Colon (tissue), 2 donors: ENCODE results near the gene ZNF430.
"Not testable (repeated sequence)": the region's sequence is repeated elsewhere in the genome, so short reads cannot be mapped to it uniquely, and the experiment has no call there.

ENCODE experiments used
- FAIRE-seq: peaks from 2 replicates; lab custom pipeline; 2012; peaks lifted over from hg19 to GRCh38; lab: Jason Lieb, UNC
- donor health status: control.
- donor health status: control.

The ZNF430 gene

GRCh38 chr19:21020298-21021227 lies at the start of gene ZNF430:
TSS of gene ZNF430 (plus strand) at chr19:21020657. CDS start at chr19:21020801, 144 bp downstream.
- no peak for FAIRE-seq

DNA sequence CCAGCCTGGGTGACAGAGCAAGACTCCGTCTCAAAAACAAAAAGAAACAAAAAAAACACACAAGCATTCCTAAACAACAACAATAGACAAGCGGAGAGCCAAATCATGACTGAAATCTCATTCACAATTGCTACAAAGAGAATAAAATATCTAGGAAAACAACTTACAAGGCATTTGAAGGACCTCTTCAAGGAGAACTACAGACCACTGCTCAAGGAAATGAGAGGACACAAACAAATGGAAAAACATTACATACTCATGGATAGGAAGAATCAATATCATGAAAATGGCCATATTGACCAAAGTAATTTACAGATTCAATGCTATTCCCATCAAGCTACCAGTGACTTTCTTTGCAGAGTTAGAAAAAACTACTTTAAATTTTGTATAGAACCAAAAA lies 27.7 kb upstream of the ZNF430 start:
- FAIRE-seq = not testable (repeated sequence)

DNA sequence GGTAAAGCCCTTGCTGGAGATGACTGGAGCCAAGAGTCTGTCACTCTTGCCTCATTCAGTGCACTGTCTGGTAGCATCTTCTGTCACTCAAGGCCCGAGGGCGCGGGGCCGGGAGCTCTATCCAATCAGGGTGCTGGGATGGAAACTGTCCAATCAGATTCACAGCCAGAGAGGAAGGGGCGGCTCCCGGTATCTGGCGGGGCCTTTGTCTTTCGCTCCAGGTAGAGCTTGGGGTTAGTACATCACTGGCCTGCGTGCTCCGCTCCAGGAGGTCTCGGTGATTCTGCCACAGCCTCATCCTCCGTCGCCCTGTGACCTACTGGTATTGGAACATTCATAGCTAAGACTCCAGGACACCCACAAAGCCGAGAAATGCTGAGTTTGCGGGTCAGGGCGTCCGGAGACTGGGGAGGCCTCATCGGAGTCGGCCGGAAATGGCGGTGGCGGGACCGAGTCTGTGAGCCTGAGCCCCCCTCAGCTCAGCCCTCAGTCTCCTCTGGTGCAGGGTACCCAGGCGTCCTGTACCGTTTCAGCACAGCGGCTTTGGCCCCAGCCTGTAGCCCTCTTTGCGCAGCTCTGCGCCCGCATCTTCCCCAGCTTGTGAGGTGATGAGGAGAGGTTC lies 20.6 kb upstream of the ZNF430 start:
- FAIRE-seq = no peak

DNA sequence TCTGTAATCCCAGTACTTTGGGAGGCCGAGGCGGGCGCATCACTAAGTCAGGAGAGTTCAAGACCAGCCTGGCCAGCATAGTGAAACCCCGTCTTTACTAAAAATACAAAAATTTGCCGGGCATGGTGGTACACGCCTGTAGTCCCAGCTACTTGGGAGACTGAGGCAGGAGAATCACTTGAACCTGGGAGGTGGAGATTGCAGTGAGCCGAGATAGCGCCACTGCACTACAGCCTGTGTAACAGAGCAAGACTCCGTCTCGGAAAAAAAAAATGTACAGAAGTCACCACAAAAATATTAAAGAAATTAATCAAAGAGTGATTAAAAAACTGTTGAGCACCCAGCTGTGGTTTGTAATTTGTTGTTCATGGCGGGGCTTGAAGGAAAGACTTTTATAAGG lies 781 bp downstream of the ZNF430 start:
- not testable (repeated sequence) for FAIRE-seq

DNA sequence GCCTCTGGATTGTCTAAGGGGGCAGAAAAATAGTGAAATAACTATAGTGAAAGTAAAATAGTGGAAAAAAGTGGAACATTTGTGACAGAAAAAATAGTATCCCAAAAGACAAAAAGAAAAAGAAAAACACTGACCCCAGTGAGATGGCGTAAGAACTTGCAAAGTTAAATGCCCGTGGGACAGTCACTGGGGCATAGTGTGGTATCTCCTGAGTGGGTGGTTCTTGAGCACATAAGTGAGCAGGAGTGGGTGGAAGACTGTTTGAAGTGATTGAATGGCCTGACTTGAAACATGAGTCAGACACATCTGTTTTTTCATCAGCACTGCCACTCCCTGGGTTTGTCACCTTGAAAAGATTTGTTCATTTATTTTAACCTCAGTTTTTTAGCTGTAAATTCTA lies 2.5 kb downstream of the ZNF430 start:
- FAIRE-seq = no peak

- no peak for FAIRE-seq
These were observed 3.4 kb downstream of the ZNF430 start for GRCh38 chr19:21023901-21024300.

GRCh38 chr19:21028969-21029268 lies 8.5 kb downstream of the ZNF430 start:
- no peak for FAIRE-seq

- FAIRE-seq = no peak
These were observed 24.6 kb downstream of the ZNF430 start for GRCh38 chr19:21045028-21045427.

GRCh38 chr19:21046489-21046888 lies 26.0 kb downstream of the ZNF430 start:
- no peak for FAIRE-seq

DNA sequence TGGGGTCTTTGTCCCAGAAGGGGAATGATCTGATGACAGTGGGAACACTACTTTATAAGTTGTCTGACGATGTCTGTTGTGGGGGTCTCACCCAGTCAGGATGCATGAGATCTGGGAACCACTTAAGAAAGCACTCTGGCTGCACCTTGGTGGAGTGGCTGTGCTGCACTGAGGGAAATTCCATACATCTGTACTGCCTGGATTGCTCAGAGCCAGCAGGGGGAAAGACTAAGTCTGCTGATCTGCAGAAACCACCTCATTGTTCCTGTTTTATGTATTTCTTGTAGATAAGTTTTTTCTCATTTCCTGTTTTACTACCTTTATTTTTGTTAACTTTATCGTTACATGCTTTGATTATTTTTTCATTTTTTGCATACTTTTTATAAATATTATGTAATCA lies 27.3 kb downstream of the ZNF430 start:
- peak; percentile 43 for FAIRE-seq

- FAIRE-seq = no peak
These were observed 32.4 kb downstream of the ZNF430 start for GRCh38 chr19:21052902-21053301.

DNA sequence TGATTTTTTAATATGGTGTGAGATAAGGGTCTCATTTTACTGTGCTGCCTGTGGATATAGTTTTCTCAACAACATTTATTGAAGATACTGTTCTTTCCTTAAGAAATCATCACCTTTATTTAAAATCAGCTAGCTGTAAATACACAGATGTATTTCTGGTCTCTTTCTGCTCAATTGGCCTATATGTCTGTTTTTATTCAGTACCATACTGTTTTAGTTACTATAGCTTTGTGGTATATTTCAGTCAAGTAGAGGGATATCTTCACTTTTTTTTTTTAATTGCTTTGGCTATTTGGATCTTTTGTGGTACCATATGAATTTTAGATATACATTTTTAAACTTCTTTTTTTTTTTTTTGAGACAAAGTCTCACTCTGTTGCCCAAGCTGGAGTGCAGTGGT lies 44.9 kb downstream of the ZNF430 start:
- no peak for FAIRE-seq

- no peak for FAIRE-seq
These were observed 61.8 kb downstream of the ZNF430 start, which contains the start of gene ZNF714 for GRCh38 chr19:21082011-21082975. TSS of gene ZNF714 (plus strand) at chr19:21082203. CDS start at chr19:21098269, 16,066 bp downstream.

DNA sequence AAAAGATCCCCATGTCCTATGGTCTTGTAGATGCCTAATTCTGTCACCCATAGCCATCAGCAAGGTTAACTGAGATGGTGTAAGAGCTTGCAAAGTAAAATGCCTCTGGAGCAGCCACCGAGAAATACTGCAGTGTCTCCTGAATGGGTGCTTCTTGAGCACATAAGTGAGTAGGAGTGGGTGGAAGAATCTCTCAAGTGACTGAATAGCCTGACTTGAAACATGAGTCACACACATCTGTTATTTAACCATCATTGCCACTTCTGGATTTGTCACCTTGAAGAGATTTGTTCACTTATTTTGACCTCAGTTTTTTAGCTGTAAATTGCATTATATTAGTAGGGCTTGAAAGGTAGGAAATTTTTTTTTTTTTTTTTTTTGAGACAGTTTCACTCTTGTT lies 63.9 kb downstream of the ZNF430 start:
- no peak for FAIRE-seq

DNA sequence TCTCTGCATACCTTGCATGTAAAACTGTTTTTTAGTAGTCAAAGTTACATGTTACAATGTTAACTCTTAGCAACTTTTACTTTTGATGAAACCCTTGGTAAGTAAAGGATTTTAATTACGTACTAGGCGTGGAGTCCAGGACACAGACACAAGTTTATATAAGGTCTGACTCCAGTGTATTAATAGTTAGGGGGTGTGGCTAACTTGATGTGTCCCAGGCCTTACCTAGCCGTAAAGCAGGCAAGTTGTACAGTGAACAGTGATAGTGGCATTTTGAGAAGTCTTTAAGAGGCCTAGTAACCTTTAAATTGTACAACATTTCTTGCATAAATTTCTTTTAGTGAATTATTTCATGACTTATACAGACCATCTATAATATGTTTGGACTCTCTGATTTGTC lies 67.4 kb downstream of the ZNF430 start:
- no peak for FAIRE-seq

DNA sequence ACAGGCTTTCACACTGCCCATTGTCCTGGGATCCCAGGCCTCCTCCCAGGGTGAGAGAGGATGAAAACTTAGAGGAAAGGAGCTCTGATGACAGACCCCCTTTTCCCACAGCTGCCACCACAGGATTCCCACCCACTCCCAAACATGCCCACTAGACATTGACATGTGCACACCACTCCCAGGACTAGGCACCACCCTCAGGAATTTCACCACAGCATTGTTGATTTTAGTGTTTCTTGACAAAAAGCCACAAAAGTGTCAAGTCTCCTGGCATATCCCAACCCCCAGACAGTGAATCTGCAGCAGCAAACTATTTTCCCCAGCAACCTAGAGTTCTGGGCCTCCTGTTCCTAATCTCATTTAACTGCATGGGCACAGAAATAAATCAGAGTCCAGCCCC lies 71.7 kb downstream of the ZNF430 start:
- FAIRE-seq = no peak

- no peak for FAIRE-seq
These were observed 74.0 kb downstream of the ZNF430 start for GRCh38 chr19:21094347-21095025.

GRCh38 chr19:21098291-21098690 lies 77.8 kb downstream of the ZNF430 start:
- FAIRE-seq = peak; percentile 10

- FAIRE-seq = no peak
These were observed 81.2 kb downstream of the ZNF430 start for GRCh38 chr19:21101521-21102242.

- FAIRE-seq = no peak
These were observed 88.7 kb downstream of the ZNF430 start for GRCh38 chr19:21109116-21109515.
